GM18870 (cell line): Measurements from ENCODE around the gene TPT1.
A peak's percentile ranks its signal among the peaks of the same experiment; 100 is the strongest.
"Not testable (repeated sequence)": the region's sequence is repeated elsewhere in the genome, so short reads cannot be mapped to it uniquely, and the experiment has no call there.

Experiments used
- ATAC-seq: cut with Tn5 transposase; IDR thresholded peaks from one replicate; pipeline ENCODE4 v1.9.1; 2021; ENCODE audit warnings: moderate library complexity; ENCODE audit not compliant: unreplicated experiment

The TPT1 gene

DNA sequence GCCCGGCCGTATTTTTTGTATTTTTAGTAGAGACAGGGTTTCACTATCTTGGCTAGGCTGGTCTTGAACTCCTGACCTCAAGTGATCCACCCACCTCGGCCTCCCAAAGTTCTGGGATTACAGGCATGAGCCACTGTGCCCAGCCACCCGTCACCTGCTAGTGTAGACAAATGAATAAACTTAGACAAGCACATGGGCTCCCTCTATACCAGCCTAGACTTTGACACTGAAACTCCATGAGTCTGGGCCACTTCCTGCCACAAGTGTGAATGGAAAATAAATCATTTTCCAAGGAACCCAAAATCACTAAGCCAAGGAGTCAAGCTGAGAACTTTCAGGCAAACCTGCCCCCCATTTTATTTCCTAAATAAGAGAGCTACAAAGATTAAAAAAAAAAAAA, 27.0 kb upstream of the TPT1 start:
- no peak for ATAC-seq

GRCh38 chr13:45367358-45367757, 26.4 kb upstream of the TPT1 start:
- peak; percentile 87 for ATAC-seq

GRCh38 chr13:45365558-45365885, 24.5 kb upstream of the TPT1 start:
- ATAC-seq, result no peak

DNA sequence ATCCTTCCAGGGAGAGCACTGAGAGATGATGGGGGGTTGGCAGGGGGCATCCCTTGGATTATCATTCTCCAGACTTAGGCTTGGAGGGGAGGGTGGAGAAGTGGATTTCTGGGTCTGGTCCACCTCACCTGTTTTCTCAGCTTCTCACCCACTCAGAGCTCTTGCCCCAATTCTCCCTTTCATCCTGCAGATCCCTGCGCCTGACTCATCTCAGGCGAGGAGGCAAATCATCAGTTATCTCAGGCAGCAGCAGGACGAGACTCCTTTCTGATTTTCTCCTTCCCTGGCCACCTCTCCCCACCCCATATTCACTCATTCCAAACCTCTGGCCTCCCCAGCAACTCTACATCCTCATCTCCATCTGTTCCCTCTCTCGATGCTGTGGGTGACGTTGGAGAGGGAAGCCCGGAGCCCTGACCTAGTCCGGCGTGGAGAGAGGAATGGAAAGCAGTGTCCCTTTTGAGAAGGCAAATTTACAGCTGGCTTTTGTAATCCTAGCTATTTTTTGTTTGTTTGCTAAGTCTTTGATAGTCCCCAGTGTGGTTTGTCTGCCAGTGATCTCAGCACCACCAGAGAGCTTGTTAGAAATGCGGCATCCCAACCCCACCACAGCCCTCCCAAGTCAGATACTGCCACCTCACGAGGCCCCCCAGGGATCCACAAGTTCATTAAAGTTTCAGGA, 24.0 kb upstream of the TPT1 start:
- no peak for ATAC-seq

- no peak for ATAC-seq
Observed at GRCh38 chr13:45362939-45363338, 22.0 kb upstream of the TPT1 start.

DNA sequence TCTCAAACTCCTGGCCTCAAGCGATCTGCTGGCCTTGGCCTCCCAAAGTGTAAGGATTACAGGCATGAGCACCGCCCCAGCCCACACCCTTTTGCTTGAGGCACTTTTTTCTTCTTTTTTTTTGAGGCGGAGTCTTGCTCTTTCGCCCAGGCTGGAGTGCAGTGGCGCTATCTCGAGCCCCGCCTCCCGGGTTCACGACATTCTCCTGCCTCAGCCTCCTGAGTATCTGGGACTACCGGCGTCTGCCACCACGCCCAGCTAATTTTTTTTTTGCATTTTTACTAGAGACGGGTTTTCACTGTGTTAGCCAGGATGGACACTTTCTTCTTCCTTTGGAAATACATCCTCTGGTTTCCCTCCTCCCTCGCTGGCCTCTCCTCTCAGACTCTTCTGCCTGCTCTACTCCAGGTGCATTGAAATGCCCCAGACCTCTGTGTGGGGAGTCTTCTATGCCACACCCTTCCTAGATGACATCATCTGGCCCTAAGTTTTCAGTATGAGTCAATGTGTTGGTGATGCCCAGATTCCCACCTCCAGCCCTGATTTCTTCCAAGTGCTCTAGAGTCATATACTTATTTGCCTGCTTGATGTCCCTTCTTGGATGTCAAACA, 20.7 kb upstream of the TPT1 start:
- ATAC-seq, result no peak

DNA sequence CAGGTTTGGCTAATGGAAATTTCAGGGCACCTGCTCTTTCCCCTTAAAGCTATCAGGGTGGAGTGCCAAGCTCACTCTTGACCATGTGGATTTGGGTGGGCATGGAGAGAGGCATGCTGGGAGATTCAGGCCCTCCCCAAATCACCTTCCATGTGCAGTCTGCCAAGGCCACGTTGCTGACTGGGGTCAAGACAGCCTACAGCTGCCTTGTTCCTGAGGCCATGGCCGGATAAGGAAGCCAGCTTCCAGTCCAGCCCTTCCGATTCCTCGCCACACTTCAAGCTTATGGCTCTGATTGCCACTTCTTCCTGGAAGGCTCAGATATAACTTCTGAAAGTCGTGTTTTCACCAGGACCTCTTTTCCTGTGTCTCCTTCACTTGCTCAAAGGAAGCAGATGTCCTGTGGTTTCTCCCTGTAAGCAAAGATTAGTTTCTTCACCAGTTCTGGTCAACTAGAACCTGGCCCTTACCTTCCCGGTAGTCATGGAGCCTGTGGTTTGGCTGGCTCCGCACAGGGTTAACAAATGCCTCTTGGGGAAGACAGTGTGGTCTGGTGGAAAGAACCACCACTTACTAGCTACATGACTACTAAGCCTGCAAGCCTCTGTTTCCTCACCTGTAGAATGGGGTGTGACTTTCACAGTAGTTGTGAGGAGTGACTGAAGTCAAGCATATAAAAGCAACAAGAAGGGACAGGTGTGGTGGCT, 16.1 kb upstream of the TPT1 start:
- ATAC-seq, result no peak

- ATAC-seq, result no peak
Observed at GRCh38 chr13:45353895-45354294, 12.9 kb upstream of the TPT1 start.

- no peak for ATAC-seq
Observed at GRCh38 chr13:45352031-45352430, 11.0 kb upstream of the TPT1 start.

- ATAC-seq, result no peak
Observed at GRCh38 chr13:45350152-45350551, 9.2 kb upstream of the TPT1 start.

GRCh38 chr13:45349438-45349837, 8.5 kb upstream of the TPT1 start:
- no peak for ATAC-seq

DNA sequence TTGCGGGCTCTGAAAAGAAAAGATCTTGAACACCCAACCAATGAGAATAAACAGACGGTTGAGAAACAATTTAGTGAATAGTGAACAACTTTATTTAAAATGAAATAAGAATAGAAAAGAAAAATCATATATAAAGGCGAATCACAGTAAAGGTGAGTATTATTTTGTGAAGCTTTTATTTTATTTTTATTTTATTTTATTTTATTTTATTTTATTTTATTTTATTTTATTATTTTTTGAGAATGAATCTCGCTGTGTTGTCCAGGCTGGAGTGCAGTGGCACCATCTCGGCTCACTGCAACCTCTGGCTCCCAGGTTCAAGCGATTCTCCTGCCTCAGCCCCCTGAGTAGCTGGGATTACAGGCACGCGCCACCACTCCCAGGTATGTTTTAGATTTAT, 3.1 kb upstream of the TPT1 start:
- not testable (repeated sequence) for ATAC-seq

GRCh38 chr13:45343102-45343501, 2.1 kb upstream of the TPT1 start:
- not testable (repeated sequence) for ATAC-seq

GRCh38 chr13:45342668-45343067, 1.7 kb upstream of the TPT1 start:
- ATAC-seq, result not testable (repeated sequence)

DNA sequence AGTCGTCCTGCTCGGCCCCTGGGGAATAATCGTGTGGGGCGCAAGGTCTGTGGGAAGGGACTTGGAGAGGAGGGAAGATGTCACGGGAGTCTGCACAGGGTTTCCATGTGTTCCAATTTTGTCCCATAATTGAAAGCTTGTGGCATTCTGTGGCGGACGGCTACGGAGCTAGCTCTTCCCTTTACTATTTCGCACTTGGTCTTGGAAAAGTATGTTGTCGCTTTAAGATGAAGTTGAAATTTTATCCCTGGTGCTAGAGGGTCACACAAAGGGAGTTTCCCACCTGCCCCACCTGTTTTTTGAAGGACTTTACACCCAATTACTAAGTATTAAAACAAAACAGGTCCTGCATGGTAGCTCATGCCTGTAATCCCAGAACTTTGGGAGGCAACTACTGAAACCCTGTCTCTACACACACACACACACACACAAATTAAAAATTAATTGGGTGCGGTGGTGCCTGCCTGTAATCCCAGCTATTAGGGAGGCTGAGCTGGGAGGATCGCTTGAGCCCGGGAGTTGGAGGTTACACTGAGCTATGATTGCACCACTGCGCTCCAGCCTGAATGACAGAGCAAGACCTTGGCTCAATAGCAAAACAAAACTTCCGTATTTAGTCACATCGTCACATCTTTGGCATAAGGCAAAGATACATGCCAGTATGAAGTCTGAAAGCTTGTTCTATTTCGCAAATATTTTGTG, 967 bp upstream of the TPT1 start:
- ATAC-seq, result no peak

- ATAC-seq, result peak; percentile 12
Observed at GRCh38 chr13:45340422-45341033, 455 bp downstream of the TPT1 start.

GRCh38 chr13:45339867-45340266, 1.1 kb downstream of the TPT1 start:
- ATAC-seq, result no peak

DNA sequence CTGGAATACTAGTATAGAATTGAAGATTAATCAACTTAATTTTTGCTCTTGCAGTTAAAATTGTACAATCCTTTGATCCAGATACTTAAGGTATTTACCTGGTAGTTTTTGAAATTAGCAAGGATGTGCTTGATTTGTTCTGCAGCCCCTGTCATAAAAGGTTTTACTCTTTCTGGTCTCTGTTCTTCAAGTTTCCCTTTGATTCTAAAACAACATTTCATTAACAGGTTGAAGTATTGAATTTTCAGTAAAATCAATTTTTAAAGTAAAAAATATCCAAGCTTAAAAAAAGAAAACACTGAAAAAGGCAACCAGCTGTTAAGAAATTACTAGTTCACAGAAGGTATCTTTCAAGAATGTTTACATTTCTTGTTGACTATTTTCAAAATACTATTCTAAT, 1.6 kb downstream of the TPT1 start:
- no peak for ATAC-seq

GRCh38 chr13:45337803-45338202, 3.2 kb downstream of the TPT1 start:
- ATAC-seq, result no peak

DNA sequence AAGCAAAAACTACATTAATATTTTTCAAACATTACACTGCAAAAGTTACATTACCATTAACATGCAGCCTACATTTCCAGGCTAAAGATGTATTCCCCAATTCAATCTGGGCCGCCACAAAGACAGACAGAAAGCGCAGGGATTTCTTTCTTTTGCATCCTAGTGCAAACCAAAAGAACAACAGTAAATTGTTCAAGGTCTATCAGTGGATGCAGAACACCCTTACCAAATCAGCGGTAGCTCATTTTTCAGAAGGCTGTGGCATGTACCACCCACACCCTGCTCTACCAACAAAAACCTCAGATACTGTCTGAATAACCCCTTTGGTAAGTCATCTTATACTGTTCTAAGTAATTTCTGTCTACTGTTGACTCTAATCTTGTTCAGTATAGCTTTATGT, 3.6 kb downstream of the TPT1 start:
- ATAC-seq, result no peak

DNA sequence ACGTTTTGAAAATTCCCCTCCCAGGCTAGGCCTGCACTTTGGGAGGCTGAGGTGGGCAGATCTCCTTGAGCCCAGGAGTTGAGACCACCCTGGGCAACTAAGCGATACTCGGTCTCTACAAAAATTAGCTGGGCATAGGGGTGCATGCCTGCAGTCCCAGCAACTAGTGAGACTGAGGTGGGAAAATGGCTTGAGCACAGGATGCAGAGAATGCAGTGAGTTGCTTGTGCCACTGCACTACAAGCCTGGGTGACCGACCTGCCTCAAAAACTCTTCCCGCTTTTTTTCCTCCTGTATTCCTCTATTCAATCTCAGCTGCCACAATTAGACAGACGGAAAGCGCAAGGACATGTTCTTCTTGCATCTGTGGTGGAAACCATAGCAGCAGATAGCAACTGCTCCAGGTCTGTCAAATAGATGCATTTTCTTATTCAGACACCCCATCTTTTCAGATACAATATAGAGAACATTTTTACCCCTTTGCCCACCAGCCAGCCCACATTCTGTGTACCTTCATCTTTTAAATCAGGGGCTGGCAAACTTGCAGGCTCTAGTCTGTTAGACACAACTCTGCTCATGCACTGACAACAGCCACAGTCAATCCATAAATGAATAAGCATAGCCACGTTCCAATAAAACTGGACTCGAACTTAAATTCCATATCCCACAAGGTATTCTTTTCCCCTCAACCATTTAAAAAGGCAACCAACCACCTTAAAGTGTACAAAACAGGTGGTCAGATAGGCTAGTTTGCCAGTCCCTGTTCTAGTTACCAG, 4.8 kb downstream of the TPT1 start:
- ATAC-seq, result no peak
